Lung (tissue), 12 donors: Measurements from ENCODE around the gene LRRC25. TPM values are rescaled to one million over a fixed set of nuclear protein-coding genes. Genes with fewer than 3 reads are reported as not detected.

Source experiments
- ATAC-seq: fragments of 200-7000 bp; cut with Tn5 transposase; one replicate; pipeline ENCODE4 v1.9.1; 2020; ENCODE audit warnings: moderate number of reproducible peaks; ENCODE audit not compliant: insufficient read depth, low FRiP score
- DNase-seq, 3 donors: peaks; one replicate each; pipeline ENCODE4 v3.0.0-alpha.2; 2013 to 2017
- H3K27ac ChIP-seq, 2 donors: one replicate each; pipeline ENCODE4 v1.5.1; 2013; ENCODE audit warnings: mild to moderate bottlenecking in 2 of 2, moderate library complexity in 2 of 2, control low read depth in 1 of 2, inconsistent platforms in 1 of 2, low read depth in 1 of 2, low read length in 1 of 2
- H3K27me3 ChIP-seq, 3 donors: one replicate each; pipeline ENCODE4 v1.5.1; 2013; ENCODE audit warnings: low read length in 2 of 3; ENCODE audit not compliant: control insufficient read depth in 3 of 3, insufficient read depth in 3 of 3
- H3K36me3 ChIP-seq, 4 donors: one replicate each; pipeline ENCODE4 v1.5.1; 2013; ENCODE audit warnings: low read length in 4 of 4, mild to moderate bottlenecking in 1 of 4, moderate library complexity in 1 of 4; ENCODE audit not compliant: control insufficient read depth in 4 of 4, insufficient read depth in 4 of 4
- H3K4me1 ChIP-seq, 5 donors: one replicate each; pipeline ENCODE4 v1.5.1; 2013; ENCODE audit warnings: low read length in 5 of 5, mild to moderate bottlenecking in 2 of 5, moderate library complexity in 1 of 5; ENCODE audit not compliant: control insufficient read depth in 5 of 5, insufficient read depth in 5 of 5
- H3K4me3 ChIP-seq: one replicate; pipeline ENCODE4 v1.5.1; 2013; ENCODE audit warnings: mild to moderate bottlenecking, control low read depth, moderate library complexity
- H3K9ac ChIP-seq, 2 donors: one replicate each; pipeline ENCODE4 v1.5.1; 2013; ENCODE audit warnings: low read length in 2 of 2, control low read depth in 1 of 2; ENCODE audit not compliant: insufficient read depth in 1 of 2
- H3K9me3 ChIP-seq, 4 donors: one replicate each; pipeline ENCODE4 v1.5.1; 2013; ENCODE audit warnings: low read length in 3 of 4, mild to moderate bottlenecking in 1 of 4, moderate library complexity in 1 of 4; ENCODE audit not compliant: control insufficient read depth in 4 of 4, insufficient read depth in 3 of 4
- CTCF ChIP-seq: IDR thresholded peaks from 2 replicates; pipeline ENCODE4 v1.5.1; 2012; ENCODE audit warnings: mild to moderate bottlenecking; ENCODE audit errors: control extremely low read depth, extremely low read depth
- WGBS, 2 donors: extraction: QIAGEN DNeasy Blood & Tissue Kit; methylation state at CpG; one replicate each; pipeline ENCODE4 v1.1.7; 2013; 5-methylcytosine and 5-hydroxymethylcytosine counted together
- polyA plus RNA-seq, 2 donors: library from polyadenylated mRNA; stranded (reverse); fragments of 200-250 nt; gene quantifications; one replicate each; pipeline ENCODE4 v1.2.1, GENCODE V29; 2013
- total RNA-seq, 2 donors: library from RNA; depleted of rRNA in 1 of 2; stranded (reverse); fragments of >200 nt in 1 of 2; gene quantifications; one replicate each; pipeline ENCODE4 v1.2.1, GENCODE V29; 2014 to 2021
- donor health status: control.
- donor health status: control.
- donor health status: Bipolar disorder and iron deficiency.
- donor health status: healthy.
- donor health status: DM: yes; HTN: yes; CAD: no.

Gene LRRC25
- total and polyA plus RNA-seq, 4 donors = 8.5 to 119 (median 27.0) TPM

GRCh38 chr19:18423258-18424020 is 26.0 kb upstream of the LRRC25 start:
- H3K9ac ChIP-seq = no peak overlapping the region
- H3K4me3 ChIP-seq = no peak overlapping the region
- no peaks in the 10 kb centered on the region for H3K9me3 ChIP-seq
- no peak for TF ChIP-seq CTCF
- H3K27me3 ChIP-seq = no peaks in the 10 kb centered on the region
- DNase-seq (no peak), ATAC-seq (no peak)
- WGBS, 2 donors = 87 to 91% methylated on average over 21 of the region's 21 CpGs
- no peak overlapping the region for H3K27ac ChIP-seq
- H3K4me1 ChIP-seq = peaks cover 0 to 29% (median 12%) of the 10 kb centered on the region in 5 donors
- peaks cover 0 to 6% (median 0%) of the 10 kb centered on the region in 4 donors for H3K36me3 ChIP-seq

- 61 to 69% methylated on average over 14 of the region's 14 CpGs for WGBS, 2 donors
- H3K36me3 ChIP-seq = peaks cover 0 to 4% (median 0%) of the 10 kb centered on the region in 4 donors
- H3K4me3 ChIP-seq = no peak overlapping the region
- H3K27ac ChIP-seq = no peak overlapping the region
- DNase-seq (no peak), ATAC-seq (no peak)
- H3K9me3 ChIP-seq = no peaks in the 10 kb centered on the region
- H3K9ac ChIP-seq = no peak overlapping the region
- H3K27me3 ChIP-seq = no peaks in the 10 kb centered on the region
- TF ChIP-seq CTCF = no peak
- peaks cover 0 to 36% (median 18%) of the 10 kb centered on the region in 5 donors for H3K4me1 ChIP-seq
These were observed 25.2 kb upstream of the LRRC25 start for GRCh38 chr19:18422530-18423191.

- Histone ChIP-seq H3K4me1 (peaks cover 0 to 44% (median 26%) of the 10 kb centered on the region in 5 donors), H3K4me3 (no peak overlapping the region), H3K9me3 (no peaks in the 10 kb centered on the region), H3K27me3 (no peaks in the 10 kb centered on the region), H3K27ac (no peak overlapping the region), H3K36me3 (no peaks in the 10 kb centered on the region), H3K9ac (no peak overlapping the region)
- no peak for TF ChIP-seq CTCF
- WGBS, 2 donors = 87 to 91% methylated on average over 12 of the region's 12 CpGs
- DNase-seq (no peak), ATAC-seq (no peak)
These were observed 24.0 kb upstream of the LRRC25 start for GRCh38 chr19:18421371-18421959.
